Umbilical cord (tissue), 2 donors: ENCODE data around the gene MYOM3. TPM values are rescaled to one million over a fixed set of nuclear protein-coding genes. Genes with fewer than 3 reads are reported as not detected.

Source experiments
- DNase-seq: peaks from one replicate; pipeline ENCODE4 v3.0.0-alpha.2; 2015; ENCODE audit warnings: low spot score
- total RNA-seq: library from RNA; depleted of rRNA; stranded (reverse); fragments of >200 nt; gene quantifications from one replicate; pipeline ENCODE4 v1.2.3, GENCODE V29; 2014; ENCODE audit warnings: low replicate concordance; ENCODE audit not compliant: insufficient read depth

The MYOM3 gene
- total RNA-seq, 1 donor from 2014 or later: 5.3 TPM

DNA sequence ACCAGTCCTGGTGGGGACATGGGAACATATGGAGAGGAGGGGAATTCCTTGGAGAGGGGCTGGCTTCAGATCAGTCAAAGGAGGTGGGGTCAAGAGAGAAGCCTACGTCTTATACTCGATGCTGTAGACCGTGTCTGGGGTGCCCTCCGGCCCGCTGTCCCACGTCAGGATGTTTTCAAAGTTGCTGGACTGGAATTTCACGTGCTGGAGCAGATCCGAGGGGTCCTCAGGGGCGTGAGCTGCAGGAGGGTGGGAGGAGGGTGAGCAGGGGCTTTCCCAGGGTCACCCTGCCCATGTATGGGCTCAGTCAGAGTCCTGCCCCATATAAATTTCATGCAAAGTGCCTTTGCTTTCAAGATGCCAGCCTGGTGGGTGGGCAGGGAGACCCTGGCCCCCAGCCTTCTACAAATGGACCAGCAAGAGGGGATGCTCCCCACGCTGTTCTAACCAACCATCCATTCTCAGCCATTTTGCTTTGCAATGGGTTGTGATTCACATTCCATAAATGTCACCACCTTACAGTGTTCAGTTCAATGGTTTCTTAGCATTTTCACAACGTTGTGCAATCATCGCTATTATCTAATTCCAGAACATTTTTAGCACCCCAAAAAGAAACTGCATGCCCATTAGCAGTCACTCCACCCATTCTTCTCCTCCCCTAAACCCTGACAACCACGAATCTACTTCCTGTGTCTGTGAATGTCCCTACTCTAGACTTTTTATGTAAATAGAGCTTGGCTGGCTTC, 26.7 kb upstream of the MYOM3 start:
- no peak for DNase-seq

DNA sequence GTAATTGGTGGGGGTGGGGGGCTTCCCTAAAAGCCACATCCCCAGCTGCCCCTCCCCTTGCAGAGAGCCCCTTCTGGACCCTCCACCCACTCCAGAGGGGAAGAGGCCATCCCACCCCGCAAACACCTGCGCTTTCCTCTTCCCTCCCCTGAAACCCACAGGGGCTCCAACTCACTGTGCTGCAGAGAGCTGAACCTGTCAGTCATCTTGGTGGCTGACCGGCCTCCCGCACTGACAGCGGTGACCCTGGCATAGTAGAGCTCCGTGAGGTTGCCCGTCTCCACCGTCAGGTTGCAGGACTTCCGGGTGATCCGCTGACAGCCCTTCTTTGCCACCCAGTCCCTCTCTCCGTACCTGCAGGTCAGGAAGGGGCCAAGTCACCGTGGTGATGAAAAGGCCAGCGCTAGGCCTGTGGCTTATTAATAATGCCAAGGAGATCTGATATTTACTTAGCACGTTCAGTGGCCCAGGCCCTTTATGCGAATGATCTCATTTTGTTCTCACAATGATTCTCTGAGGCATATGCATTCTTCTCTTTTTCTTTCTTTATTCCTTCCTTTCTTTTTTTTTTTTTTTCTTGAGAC, 25.1 kb upstream of the MYOM3 start:
- DNase-seq: no peak

DNA sequence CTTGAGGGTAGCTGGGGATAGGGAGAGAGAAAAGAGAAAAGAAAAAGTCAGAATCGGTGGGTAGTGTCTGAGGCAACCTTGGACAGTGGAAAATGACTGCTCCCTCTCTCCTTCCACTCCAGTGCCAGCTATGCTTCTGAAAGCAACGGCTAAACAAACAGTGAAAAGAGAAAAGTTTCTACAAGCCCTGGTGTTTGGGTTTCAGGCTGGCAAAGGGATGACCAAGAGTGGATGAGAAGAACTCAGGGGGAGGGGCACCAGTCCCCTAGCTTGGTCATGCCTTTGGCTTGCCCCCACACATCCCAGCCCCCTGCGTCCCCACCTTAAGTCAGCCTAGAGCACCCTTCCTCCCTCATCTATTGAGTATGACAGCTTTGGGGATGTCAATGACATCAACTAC, 22.4 kb upstream of the MYOM3 start:
- no peak for DNase-seq

DNA sequence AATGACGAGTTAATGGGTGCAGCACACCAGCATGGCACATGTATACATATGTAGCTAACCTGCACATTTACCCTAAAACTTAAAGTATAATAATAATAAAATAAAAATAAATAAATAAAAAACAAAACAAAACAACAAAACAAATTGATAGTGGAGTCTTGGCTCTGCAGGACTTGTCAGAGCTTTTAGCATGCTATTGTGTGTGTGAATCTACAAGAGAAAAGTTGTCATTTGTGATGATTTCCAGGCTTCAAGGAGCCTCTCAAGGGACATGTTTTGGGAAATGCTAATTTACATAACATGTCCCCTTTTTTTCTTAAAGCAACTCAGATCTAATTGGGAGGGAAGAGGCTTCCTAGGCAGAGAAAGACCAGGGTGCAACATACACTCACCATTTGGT, 21.9 kb upstream of the MYOM3 start:
- no peak for DNase-seq

DNA sequence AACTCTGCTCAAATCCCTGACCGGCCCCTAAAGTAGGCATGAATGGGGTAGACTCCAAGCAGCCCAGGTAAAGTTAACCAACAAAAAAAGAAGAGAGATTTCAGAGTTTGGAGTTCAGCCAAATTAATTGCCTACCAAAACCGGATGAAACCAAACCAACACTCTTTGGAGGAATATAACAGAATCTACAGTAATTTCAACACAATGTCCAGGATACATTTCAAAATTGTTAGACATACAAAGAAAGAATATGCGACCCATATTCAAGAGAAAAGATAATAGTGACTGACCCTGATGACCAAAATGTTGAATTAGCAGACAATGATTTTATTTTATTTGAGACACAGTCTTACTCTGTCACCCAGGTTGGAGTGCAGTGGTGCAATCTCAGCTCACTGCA, 18.4 kb upstream of the MYOM3 start:
- no peak for DNase-seq

DNA sequence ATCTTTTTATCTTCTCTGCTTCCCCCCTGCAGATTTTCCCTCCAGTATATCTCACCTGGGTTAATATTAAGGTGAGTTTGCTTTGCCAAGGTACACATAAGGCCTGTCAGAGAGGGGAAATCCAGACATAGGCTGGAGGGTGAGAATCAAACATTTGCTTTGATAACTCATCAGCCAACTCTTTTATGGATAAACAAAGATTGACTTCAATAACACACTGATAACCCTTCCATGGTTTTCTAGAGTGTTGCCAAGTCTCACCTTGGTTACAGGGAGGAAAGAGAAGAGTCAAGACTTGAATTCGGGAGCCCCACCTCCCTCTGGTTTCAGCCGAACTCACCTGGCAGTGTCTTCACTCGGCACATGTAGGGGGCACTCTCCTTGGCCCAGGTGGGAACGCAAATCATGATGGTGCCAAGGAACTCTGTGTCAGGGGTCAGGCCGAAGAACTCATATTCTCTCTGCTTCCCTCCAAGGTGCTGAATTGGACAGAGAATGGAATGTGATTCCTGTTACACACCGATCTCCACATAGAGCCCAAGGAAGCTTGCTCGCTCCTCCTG, 15.9 kb upstream of the MYOM3 start:
- no peak for DNase-seq

DNA sequence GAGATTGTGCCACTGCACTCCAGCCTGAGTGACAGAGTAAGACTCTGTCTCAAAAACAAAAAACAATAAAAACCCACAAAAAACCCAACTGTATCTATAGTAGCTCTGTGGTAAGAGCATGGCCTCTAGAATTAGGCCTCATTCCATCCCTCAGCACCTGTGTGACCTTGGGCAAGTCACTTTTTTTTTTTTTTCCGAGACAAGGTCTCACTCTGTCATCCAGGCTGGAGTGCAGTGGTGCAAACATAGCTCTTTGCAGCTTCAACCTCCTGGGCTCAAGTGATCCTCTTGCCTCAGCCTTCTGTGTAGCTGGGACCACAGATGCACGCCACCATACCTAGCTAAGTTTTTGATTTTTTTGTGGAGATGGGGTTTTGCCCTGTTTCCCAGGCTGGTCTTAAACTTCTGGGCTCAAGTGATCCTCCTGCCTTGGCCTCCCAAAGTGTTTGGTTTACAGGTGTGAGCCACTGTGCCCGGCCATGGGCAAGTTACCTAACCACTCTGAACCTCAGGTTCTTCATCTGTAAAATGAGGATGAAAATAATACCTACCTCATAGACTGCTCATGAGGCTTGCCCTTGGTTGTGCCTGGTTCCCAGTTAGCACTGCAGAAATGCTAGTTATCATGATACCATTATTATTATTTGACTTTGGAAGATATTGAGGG, 15.3 kb upstream of the MYOM3 start:
- DNase-seq: no peak

DNA sequence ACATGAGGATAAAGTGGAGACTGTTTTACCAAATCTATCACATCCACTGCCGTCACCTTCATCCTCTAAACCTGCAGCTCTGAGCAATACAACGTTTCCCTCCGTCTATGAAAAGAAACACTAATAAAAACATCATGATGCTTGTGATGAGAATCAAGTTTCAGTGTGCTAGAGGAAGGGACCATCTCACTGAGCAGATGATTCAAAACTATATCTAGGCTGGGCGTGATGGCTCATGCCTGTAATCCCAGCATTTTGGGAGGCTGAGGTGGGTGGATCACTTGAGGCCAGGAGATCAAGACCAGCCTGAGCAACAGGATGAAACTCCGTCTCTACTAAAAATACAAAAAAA, 14.7 kb upstream of the MYOM3 start:
- DNase-seq: no peak

DNA sequence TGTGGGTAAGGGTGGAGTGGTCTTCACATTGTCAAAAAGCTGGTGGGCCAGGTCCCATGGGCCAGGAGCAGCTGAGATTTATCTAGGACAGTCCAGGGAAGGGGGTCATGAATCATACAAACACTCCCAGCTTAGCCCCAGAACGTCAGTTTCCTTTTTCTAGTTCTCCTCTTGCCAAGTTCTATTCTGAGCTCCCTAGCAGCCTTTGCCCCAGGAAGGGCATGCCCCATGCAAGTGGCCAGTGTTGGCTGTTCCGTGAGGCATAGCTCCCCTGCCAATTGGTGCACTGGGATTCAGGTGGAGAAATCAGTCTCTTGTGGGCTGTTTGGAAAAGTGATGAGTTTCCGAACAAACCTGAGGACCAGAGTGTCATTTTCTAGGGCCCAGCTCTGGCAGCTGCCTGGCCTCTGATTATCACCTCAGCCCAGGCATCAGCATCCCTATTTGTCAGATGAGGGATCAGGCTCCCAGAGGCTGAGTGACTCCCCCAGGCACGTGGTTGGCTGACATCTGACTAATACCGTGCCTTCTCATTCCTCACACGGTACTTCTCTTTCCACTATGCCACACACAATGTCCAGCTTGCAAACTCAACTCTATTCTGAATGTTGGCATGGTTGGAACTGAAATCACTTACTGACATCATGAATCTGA, 14.2 kb upstream of the MYOM3 start:
- no peak for DNase-seq

DNA sequence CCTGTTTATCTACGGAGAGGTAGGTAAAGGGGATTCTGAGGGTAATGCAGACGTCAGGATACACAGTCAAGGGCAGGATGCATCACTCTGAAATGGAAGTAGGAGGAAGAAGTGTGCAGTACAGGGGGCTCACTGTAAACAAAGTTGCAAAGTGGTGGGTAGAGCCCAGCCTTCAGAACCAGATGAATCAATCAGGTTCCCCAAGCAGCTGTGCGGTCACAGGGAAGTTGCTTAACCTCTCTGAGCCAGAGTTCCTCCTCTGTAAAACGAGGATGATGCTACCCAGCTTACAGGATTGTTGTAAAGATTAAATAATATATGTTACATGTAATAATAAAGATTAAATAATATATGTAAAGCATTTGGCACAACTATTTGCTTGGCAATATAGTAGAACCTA, 13.5 kb upstream of the MYOM3 start:
- DNase-seq: no peak

DNA sequence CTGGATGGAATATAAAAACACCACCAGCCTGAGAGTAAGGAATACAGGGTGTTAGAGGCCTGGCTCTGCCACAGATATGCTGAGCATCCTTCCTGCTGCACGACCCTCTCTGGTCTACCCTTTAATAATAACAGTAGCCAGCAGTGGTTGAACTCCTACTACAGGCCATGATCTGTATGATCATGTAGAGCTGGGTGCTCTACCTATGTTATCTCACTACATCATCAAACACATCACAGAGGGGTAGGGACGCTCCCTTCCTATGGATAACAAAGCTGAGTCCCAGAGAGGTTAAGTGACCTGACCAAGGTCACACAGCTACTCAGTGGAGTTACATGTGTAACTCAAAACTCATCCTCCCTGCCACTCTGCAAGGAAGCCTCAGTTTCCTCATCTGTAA, 13.0 kb upstream of the MYOM3 start:
- DNase-seq: no peak

DNA sequence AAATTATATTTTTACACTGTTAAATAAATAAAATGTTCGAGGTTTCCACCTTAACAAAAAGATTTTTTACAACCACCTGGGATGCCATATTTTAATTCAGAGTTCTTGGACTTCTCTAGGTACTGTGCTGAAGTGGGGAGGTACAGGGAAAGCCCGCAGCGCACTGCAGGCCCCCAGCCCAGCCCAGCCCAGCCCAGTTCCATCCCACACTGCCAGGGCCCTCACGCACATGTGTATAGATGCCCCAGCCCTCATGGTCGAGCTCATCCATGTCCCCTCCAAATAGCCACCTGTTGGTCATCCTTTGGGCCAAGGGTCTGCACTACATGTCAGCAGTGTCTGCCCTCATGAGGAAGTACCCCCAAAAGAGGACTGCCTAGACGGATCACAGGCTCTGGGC, 11.7 kb upstream of the MYOM3 start:
- no peak for DNase-seq

DNA sequence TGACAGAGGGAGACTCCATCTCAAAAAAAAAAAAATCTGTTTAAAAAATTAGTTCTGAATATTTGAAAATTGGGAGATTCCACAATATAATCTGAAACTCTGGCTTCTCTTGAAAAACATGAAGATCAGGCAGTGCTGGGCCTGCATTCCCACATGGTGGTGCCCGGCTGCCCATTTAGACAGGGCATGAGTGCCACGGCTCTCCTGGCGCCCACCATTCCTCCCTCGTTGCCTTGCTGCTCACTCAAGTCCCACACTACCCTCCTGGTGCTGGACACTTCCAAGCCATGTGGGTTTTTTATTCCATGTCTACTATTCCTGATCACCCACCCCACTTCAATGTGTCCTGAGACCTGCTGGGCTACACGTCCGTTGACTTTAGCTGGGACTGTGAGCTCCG, 10.8 kb upstream of the MYOM3 start:
- DNase-seq: no peak

DNA sequence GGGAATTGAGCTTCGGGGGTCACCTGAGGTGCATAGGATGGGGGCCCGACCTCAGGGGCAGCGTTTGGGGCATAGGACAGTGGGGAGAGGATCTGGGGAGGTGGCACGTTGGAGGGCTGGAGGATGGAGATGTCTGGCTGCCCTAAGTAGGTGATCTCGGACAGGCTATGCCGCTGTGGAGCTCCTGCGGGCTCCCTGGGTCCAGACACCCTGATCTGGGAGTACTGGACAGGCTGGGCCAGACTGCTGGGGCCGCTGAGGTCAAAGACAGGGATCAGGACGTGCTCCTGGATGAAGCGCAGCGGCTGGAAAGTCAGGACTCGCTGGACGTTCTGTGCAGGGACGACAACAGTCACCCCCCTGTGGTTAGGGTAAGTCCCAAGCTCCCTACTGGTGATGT, 9.5 kb upstream of the MYOM3 start:
- no peak for DNase-seq

DNA sequence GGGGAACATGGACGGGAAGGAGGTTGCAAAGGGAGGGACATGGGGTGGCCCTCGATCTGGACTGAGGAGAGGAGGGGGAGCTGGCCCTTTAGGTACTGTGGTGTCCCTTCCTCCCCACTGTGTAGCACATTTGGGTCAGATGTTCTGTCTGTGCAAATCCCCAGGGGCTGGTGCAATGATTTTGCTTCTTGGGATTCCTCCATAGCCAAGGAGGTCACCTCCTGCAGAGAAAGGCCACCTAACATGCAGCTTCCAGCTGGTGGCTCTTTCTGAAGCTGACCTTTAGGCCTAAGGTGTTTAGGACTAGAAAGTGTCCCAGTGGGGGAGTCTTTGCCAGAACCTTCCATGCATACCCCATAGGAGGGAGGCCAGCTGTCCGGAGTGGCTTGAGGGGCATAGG, 9.0 kb upstream of the MYOM3 start:
- DNase-seq: no peak

DNA sequence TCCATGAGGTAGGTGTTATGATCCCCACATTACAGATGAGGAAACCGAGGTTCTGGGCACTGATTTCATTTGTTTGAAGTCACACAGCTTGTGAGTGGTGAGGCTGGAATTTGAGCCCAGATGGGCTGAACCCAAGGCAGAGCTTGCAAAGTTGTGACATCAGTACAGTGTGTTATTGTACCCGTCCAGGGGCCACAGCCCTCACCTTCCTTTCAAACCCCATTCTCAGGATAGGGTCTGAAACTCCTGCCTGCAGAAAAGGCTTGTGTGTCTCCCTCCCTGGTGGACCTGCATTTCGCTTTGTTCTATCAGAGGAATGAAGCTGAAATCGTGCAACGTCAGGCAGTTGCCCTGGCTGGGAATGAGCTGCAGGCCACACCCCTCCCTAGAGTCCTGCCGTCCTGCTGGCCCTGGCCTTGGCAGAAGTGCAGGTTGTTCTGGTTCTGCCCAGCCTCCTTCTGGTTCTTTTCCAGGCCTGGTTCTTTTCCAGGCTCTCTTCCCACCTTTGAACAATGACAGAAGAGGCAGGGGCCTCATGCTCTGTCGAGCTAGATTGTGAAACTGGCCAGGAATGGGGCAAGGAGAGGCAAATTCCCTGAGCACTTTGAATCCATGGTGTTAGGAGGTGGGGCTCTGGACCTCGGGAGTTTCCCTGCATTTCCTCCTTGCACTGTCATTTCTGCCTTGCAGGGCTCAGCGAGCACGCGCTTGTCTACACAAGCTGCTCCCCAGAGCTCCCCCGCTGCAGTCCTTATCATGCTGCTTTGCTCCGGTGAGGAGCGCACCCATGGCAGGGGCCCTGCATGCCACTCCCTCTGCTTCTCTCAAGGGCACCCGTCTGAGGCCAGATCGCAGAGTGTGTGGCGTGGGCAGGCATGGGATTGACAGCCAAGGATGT, 8.2 kb upstream of the MYOM3 start:
- peak; percentile 77 for DNase-seq

DNA sequence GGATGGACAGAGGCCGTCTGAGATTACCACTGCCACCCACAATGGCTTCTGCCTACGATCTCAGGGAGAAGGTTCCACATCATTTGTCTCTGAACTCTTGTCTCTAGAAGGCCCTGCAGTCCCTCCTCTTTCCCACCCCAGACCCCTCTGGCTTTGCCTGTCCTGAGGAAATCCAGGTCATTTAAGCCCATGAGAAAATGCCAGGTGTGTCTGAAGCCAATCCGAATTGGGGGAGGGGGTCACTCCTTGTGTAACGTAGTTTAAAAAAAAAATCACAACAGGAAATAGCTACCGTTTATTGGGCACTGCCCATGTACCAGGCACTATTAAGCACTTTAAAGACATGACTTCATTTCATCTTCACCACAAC, 7.5 kb upstream of the MYOM3 start:
- no peak for DNase-seq

DNA sequence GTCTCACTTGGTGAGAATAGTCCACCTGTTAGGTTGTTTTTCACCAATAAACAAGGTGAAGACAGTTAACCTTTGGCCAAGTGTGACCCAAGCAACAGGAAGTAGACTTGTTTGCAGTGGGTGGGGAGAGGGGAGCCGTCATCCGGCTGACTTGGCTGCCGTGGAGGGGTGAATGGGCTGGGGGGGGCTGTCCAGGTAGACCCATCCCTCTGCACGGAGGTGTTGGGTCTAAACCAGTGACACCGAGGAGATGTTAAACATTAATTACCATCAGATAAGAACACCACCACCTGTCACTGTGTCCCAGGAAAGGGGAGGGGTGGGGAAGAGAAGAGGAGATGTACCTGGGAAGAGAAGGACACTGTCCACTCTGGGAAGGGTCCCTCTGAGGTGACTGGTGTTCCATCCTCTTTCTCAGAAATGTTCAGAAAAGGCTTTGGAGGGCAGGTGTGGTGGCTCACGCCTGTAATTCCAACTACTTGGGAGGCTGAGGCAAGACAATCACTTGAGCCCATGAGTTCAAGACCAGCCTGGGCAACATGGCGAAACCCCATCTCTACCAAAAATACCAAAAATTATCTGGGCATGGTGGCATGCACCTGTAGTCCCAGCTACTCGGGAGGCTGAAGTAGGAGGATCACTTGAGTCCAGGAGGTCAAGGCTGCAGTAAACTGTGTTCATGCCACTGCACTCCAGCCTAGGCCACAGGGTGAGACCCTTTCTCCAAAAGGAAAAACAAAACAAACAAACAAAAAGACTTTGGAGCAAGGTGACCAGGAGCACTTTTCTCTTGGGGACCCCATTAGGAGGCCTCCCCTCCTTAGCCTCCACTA, 6.7 kb upstream of the MYOM3 start:
- no peak for DNase-seq

DNA sequence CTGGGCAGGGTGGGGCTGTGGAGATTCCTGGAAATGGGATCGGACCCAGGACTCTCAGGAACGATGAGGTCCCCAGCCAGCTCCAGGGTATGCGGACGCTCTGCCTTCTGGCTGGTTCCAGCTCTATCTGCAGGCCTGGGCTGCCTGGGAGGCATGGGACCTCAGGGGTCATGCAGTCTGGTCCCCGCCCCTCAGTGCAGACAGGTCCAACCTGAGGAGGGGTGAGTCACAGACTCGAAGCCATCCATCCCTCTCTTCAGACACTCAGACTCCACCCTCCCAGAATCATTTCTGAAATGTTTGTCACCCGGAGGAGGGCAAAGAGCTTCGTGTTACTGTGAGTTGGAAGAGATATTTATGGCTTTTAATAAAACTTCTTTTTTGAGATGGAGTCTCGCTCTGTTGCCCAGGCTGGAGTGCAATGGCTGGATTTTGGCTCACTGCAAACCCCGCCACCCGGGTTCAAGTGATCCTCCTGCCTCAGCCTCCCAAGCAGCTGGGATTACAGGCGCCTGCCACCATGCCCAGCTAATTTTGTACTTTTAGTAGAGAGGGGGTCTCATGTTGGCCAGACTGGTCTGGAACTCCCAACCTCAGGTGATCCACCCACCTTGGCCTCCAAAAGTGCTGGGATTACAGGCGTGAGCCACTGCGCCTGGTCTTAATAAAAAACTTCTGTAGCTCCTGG, 5.9 kb upstream of the MYOM3 start:
- DNase-seq: peak; percentile 26

DNA sequence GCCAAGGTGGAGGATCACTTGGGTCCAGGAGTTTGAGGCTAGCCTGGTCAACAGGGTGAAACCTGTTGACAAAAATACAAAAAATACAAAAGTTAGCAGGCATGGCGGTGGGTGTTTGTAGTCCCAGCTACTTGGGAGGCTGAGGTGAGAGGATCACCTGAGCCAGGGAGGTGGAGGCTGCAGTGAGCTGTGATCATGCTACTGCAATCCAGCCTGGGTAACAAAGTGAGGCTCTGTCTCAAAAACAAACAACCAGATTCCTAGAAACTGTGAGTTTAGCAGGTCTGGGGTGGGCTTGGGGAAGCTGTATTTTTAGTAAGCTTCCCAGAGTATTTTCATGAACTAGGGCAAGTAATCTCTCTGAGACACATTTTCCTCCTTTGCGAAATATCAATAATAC, 5.2 kb upstream of the MYOM3 start:
- no peak for DNase-seq
